RKO (cell line): ENCODE data around the gene FASTK.

Source experiments
- DNase-seq: peaks from one replicate; pipeline ENCODE4 v3.0.0-alpha.2; 2016; ENCODE audit warnings: low spot score

The FASTK gene, protein sequence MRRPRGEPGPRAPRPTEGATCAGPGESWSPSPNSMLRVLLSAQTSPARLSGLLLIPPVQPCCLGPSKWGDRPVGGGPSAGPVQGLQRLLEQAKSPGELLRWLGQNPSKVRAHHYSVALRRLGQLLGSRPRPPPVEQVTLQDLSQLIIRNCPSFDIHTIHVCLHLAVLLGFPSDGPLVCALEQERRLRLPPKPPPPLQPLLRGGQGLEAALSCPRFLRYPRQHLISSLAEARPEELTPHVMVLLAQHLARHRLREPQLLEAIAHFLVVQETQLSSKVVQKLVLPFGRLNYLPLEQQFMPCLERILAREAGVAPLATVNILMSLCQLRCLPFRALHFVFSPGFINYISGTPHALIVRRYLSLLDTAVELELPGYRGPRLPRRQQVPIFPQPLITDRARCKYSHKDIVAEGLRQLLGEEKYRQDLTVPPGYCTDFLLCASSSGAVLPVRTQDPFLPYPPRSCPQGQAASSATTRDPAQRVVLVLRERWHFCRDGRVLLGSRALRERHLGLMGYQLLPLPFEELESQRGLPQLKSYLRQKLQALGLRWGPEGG

DNA sequence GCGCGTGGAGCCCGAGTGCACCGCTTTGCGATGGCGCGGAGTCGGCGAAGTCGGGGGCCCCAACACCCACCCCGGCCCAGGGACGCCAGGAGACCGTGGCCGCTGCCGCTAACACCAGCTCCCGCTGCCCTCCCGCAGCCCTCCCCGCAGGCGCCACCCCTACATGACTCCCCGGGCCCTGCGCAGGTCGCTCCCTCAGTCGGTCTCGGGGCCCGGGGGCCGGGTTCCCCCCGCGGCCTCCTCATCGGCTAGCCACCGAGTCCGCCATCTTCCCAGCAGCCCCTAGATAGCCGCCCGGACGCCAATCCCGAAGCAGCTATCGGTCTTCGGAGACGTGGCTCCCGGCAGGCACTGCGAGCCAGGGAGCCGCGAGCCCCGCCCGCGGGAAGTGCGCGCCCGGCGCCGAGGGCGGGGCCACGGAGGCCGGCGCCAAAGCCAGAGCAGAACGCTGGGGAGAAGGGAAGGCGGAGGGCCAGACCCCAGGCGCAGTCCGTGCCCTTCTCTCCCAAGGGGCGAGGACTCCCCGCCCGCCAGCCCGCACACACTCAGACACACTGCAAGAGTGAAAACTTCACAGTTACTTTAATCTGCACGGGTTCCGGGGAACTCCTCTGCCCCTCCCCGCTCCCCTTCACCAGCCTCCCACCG lies at the start of gene FASTK:
FASTK (minus strand) TSS at position 288 of the 648 bp plus-strand sequence; CDS start at position 245, 43 bp downstream.
- peak; percentile 95 for DNase-seq

DNA sequence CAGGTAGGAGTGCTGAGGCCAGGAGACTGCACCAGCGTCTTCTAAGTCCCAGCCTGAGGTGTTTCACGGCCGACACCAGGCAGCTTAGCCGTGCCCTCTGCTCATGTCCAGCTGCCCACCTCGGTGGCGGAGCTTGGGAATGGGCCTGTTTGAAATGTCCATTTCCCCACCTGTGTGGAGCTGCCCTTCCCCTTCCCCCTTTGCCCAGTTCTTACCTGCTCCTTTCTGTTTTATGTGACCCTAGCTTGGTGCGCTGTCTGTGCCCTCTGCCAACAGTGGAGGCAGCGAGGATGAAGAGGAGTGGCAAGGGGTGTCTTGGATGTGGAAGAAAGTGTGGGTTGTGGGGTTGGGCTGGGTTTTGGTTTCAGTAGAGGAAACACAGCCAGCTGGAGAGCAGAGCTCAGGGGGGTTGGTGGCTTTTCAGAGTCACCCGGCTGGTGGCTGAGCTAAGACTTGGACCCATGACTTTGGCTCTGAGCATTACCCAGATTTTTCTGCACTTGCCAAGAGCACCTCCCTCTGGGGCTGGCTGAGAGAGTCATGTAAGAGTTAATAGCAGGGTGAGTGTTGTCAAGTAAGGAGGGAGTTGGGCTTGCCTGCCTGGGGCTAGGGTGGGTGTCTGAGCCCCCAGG lies 49.5 kb upstream of the FASTK start:
- no peak for DNase-seq

DNA sequence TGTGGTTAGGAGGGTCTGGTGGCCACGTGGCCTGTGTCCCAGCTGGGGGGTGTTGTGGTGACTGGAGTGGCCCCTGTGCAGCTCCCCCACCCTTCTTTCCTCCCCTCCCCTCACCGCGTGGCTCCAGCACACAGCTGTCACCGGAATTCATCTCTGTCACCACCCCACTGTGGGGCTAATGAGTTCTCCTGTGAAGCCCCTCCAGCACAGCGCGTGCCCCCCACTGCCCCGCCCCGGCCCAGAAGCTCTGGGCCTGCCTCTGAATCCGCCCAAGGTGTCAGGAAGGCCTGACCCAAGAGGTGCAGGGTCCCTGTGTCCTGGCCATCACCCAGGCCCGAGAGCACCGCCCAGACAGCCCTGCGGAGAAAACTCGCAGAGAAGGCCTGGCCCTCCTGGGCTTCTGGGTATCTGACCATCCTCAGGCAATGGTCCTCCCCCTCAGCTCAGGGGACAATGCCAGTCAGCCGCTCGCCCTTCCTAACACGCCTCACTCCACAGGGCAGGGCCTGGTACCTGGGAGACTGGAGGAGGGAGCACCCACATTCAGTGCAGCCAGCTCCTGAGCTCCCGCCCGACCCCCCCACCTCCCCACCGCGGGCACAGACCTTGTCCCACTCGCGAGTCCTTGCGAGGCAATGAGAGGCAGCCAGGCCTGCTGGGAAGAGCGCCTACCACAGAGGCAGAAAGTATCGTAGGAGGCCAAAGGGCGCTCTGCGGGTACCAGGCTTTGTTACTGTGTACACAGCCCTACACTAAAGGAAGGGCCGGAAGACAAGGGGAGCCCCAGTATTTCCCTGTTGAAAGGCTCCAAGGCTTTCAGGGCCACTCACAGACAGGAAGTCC lies 48.7 kb upstream of the FASTK start:
- DNase-seq, result no peak

DNA sequence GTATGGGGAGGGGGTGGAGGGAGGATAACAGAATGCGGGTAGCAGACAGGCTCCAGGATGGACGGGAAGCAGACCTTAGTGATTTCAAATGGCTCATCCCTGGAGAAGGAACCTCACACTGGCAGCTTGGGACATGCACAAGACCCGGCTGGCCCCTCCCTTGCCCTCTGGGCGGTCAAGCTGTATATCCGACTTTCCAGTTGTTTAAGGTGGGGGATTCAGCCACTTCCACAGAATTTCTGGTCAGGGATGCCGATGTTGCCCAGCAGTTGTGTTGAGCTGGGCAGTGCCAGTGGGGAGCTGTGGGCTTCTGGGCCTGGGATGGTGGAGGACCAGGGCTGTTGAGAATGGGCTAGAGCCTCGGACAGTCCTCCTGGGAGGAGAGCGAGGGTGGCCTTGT lies 48.1 kb upstream of the FASTK start:
- DNase-seq, result no peak

DNA sequence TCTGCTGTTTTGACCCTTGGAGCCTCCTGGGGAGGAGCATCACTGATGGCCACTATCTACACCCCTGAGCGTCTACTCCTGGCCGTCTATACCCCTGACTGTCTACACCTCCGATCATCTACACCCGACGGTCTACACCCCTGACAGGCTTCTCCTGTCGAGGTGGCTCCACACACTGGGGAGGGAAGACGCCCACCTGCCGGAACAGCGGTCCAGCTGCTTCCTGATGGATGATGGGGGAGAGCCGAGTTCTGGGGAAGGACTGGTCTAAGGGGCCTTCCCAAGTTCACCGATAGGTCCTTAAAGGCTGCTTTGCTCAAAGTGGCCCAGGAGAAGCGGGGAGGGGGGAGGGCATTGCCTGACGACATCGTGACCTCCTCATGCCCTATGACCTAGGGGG lies 47.5 kb upstream of the FASTK start:
- no peak for DNase-seq

DNA sequence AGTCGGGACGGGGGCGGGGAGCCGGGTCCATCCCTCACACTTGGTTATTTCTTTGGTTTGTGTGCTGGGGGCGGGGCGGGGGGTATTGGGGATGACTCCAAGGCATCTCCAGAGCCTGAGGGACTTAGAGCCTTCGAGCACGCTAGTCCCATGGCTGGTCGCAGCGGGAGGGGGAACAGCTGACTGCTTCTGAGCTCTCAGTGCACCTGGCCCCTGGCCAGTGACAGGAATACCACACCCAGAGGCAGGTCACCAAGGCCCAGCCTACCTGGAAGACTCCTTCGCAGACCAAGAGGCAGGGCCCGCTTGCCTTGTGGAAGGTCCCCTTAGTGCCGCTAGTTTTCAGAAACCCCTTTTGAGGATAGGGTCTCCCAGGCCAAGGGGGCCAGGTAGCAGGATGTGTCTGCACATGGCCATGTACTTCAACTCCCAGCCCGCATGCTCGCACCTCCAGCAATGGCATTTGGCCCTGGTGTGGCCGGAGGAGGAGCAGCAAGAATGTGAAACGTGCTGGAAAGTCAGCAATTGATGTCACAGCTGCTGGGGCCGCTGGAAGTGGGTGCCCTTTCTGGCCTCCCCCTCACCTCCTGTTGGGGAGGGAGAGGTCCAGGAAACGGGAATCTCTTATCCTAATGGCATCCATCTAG lies 46.0 kb upstream of the FASTK start:
- no peak for DNase-seq

DNA sequence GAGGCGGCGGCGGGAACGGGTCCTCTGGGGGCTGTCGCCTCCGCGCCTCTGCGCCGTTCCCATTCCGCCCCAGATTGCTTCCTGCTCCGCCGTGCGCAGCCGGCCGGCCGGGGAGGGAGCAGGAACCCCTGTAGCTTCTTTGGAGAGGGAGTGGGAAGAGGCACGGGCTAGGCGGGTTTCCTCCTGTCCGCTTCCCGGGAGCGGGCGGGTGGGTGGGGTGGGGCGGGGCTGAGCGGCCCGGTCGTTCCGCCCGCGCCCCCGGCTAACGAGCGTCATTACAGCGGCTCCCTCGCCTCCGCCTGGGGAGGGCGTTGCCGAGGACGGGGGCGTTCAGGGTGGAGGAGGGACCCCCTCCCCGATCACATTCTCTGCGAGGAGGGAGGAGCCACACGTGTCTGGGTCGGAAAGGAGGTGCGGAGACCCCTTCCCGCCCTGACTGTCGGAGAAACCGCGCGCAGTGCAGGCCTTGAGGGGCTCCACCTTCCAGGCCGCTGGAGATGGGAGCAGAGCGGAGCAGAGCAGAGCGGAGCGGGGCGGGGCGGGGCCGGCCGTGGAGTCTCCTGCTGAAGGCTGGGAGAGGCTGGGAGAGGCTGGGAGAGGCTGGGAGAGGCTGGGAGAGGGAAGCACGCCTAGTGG lies 45.4 kb upstream of the FASTK start:
- DNase-seq, result no peak

DNA sequence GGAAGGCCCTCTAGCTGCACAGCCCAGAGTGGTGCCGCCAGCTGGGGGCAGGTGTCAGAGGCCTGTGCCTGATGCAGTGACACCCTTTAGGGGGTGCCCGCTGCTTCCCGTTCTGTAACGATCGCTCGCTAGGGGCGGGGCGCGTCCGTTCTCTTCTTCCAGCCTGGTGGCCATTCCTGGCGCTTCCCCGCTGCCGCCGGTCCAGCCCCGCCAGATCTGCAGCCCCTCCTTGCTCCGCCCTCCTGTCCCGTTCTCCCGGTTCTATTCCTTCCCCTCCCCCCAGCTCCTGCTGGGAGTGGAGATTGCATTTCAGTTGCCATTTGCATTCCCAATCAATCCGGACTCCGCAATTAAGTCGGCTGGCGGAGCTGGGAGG lies 44.8 kb upstream of the FASTK start:
- DNase-seq, result no peak

DNA sequence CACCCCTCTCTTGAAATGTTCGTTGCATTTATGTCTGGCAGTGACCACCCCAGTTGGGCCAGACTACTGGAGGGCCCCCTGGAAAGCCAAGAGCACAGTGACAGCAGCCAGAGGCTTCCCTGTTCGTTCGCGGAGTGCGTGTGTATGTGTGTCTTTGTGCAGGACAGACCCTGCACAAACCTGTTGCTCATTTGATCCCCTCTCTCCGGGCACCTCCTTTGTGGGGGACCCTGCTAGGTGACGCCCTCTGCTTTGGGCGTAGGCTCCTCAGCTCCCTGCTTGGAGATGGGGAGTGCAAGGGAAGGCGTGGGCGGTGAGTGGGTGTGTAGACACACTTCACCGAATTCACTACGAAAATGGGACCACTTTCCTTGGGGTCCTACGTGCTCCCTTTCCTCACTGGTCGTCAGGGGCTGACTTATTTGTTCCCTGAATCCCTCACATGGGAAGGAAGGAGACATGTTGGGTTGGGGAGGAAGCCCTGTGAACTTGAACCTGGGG lies 44.3 kb upstream of the FASTK start:
- no peak for DNase-seq

DNA sequence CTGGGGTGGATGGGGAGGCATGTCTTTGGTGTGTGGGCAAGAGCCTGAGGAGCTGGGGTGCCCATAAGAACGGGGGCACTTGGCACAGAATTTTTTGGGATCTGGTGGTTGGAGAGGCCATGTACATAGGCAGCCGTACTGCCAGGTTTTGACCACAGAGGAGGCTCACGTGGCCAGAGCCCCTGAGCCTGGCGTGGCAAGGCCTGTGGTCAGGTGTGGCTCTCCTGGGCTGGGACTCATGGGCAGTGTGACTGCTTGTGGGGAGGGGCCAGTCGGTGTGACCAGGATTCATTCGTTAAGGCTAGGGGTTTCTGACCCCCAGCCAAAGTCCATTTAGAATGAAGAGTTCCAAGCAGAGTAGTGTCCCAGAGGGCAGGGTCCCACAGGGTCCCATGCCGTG lies 43.9 kb upstream of the FASTK start:
- DNase-seq, result no peak

DNA sequence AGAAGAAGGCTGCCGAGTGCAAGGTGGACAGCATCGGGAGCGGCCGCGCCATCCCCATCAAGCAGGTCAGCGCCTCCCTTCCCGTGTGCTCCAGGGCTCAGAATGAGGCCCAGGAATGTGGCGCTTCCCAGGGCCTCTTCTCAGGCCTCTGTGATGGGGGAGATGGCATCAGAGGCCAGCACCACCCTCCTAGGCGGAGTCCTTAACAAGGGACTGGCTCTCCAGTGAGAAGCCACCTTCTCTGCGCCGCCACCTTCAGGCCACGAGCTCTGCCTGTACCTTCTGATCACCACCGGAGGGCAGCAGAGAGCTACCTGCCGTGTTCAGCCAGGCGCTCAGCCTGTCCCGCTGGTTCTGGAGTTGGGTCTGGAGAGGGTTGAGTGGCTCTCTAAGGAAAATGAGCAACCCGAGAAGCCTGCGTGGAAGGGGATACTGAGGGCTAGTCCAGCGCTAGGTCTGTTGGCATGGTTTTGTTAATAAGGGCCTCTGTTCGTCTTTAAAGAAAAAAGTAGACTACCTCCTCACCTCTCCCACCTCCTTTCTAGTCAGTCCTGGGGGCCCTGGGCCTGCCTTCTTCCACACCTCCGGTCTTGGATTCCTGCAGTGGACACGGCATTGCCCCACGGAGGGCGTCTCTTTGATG lies 43.3 kb upstream of the FASTK start:
- DNase-seq, result peak; percentile 86

DNA sequence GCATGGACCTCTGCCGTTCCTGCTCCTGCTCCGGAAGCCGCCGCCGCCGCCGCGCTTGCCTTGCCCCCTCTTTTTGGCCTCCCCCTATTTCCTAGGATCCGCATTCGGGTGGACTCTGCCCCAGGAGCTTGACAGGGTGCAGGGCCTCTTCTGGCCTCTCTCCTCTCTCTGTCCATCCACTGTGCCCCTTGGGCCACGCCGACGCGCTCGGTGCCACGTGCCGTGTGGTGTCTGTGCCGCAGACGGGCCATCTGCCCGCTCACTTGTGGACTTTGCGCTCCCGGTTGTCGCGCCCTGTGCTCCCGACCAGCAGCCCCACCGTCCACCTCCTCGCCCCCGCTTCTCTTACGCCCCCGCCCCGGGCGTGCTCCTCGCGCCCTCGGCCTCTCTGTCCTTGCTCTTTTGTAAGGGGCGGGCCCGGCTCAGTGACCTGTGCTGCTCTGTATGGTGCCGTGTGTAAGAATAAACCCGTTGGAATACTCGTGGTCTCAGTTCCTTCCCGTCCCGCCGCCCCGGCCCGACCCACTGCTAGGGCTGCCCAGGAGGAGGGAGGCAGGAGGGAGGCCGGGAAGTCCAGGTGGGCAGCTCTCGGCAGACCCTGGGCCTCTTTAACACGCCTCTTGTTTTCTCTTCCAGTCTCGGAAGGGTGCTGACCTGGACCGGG lies 42.7 kb upstream of the FASTK start:
- no peak for DNase-seq

DNA sequence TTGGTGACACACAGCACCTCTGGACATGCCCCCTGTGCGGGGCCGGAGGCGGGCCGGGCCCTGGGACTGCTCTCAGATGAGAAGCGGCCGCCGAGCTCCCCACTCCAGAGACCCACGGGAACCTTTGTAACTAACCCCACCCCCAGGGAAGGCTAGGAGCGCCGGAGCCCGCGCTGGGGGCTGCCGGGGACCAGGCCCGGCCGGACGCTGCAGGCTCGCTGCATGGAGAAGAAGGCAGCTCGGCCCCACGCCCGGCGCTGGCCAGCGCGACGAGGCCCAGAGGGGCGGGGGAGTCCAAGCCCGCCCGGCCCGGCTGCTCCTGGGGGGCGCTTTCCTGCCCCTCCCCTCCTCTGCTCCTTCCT lies 42.2 kb upstream of the FASTK start:
- DNase-seq, result no peak

DNA sequence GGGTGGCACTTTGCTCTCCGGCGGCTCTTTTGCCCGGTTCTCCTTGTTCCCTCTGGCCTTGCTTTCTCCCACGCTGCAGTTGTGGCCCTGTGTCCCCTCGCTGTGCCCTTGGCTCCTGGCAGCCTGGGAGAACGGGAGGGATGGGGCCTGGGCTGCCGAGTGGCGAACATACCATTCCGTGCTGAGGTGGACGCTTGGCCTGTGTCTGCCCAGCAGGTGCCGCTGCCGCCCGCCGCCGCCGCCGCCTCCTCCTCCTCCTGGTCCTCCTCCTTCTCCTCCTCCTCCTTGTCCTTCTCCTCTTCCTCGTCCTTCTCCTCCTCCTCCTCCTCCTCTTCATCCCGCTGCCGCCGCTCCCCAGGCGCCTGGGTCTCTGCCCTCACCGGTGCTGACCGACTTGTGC lies 41.7 kb upstream of the FASTK start:
- no peak for DNase-seq

DNA sequence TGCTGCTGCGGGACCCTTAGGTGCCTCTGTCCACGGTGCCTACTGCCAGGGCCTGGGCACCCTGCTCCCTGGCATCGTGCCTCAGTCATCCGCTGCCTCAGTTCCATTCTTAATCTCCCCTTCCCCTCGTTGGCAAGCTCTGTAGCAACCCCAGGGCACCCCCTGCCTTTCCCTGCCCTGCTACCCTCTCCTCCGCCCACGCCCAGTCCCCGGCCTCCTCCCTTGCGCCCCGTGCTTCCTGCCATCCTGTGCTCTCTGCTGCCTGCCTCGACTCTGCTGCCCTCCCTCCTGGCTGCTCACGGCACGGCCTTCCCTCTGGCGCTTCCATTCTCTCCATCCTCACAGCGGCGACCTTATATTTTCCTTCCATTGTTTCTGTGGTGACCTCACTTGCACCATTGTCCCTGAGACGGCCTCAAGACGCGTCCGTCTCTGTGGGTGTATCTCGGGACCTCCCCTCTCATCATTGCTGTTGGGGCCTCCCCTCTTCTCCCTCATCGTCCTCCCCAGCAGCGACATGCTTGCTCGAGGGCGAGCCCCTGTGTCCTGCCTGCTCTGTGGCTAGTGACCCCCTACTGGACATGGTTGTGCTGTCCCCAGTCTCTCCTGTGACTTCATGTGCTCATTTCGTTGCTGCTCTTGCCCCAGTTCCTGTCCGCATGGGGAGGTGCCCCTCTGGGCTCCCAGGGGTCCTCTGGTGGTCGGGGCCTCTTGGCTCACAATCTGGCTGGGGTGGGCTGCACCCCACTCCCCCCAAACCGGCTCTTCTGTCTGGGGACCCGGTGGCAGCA lies 41.0 kb upstream of the FASTK start:
- no peak for DNase-seq

DNA sequence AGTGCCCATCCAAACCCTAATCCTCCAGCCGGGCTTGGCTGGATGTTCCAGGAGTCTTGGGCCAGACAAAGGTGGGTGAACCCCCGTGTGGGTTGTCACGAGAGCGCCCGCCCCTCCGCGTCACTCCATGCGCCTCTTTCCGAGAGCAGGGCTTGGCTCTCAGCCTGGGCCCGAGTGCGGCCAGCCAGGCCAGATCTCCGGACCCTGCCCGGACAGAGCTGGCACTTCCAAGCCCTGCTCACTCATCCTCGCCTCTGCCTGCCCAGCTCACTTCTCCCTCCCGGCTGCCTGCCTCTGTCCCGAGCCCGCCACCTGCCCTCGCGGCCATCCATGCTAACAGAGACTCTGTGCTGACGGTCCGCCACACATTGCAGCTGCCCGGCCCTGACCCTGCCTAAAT lies 40.3 kb upstream of the FASTK start:
- no peak for DNase-seq

DNA sequence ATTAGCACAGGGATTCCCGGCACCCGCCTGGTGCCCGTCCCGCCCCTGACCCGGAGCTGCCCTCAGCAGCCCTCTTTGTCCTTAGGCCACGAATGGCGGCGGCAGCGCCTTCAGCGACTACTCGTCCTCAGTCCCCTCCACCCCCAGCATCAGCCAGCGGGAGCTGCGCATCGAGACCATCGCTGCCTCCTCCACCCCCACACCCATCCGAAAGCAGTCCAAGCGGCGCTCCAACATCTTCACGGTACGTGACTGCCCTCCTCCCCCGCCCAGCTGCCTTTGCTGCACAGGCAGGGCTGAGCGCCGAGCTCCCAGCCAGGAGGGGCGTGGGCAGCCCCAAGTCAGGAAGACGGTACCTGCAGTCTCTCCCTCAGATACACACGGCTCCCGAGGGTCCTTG lies 39.3 kb upstream of the FASTK start:
- no peak for DNase-seq

DNA sequence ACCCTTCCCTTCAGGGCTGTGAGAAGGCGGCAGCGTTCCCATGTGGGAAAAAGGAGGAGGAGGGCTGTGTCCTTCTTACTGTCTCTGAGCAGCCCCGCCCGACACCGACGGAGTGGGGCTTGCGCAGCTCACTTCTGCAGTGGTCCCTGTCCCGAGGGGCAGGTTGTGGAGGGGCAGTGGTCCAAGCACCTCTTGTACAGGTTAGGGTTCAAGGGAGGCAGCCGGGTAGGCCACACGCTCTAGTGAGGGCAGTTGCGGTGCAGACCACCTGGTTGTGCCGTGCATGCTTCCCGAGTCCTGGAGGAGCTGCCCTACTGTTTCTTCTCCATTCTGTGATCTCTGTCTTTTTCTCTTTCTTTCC lies 38.4 kb upstream of the FASTK start:
- no peak for DNase-seq
